ENCODE data around the gene MRPL48. TPM values are rescaled to one million over a fixed set of nuclear protein-coding genes. Genes with fewer than 3 reads are reported as not detected.

The MRPL48 gene
- total and polyA plus RNA-seq, 10 of the 15 experiments (the other 5 are each of a cell fraction or from before 2014, with no cell fraction given), result 46.7 to 159 (median 83.4) TPM

Other genes starting within 250 kb of the MRPL48 start
Only the 7 nearest of the 8 such genes appear.
- gene FAM168A, start 189.8 kb upstream of the MRPL48 start, total RNA-seq (2014; rRNA removed), result 9.3 and 10.8 TPM in 2 replicates
- 8.9 and 9.1 TPM in 2 replicates for gene FAM168A, start 189.8 kb upstream of the MRPL48 start, total RNA-seq (2014; rRNA removed; fragmentation: Illumina TruSeq; extraction: Trizol)
- gene FAM168A, start 189.8 kb upstream of the MRPL48 start, total RNA-seq (2021), result 17.9 and 18.1 TPM in 2 replicates
- 10.5 and 20.0 TPM in 2 replicates for gene FAM168A, start 189.8 kb upstream of the MRPL48 start, polyA plus RNA-seq (2011; rRNA removed)
- 14.1 and 14.4 TPM in 2 replicates for gene FAM168A, start 189.8 kb upstream of the MRPL48 start, polyA plus RNA-seq (2014; fragmentation: Illumina TruSeq; extraction: Trizol)
- gene FAM168A, start 189.8 kb upstream of the MRPL48 start, polyA plus RNA-seq (2014; fragmentation: Nextera tagmentation; extraction: Ambion mirVana), result 1 to 10 TPM; 1.7 to 1.8 TPM
- 11.7 and 11.9 TPM in 2 replicates for gene FAM168A, start 189.8 kb upstream of the MRPL48 start, polyA plus RNA-seq (2014; rRNA removed)
- 1 to 10 TPM; 2.7 to 3.0 TPM for gene FAM168A, start 189.8 kb upstream of the MRPL48 start, polyA plus RNA-seq (2016; fragmentation: Nextera tagmentation; extraction: Ambion mirVana)
- 0.98 and 2.0 TPM in 2 replicates for gene PLEKHB1, start 141.3 kb upstream of the MRPL48 start, total RNA-seq (2014; rRNA removed)
- gene PLEKHB1, start 141.3 kb upstream of the MRPL48 start, total RNA-seq (2014; rRNA removed; fragmentation: Illumina TruSeq; extraction: Trizol), result 0.58 and 0.97 TPM in 2 replicates
- 1.0 and 2.6 TPM in 2 replicates for gene PLEKHB1, start 141.3 kb upstream of the MRPL48 start, total RNA-seq (2021)
- gene PLEKHB1, start 141.3 kb upstream of the MRPL48 start, polyA plus RNA-seq (2011; rRNA removed), result 1.9 and 2.3 TPM in 2 replicates
- 0.82 and 0.88 TPM in 2 replicates for gene PLEKHB1, start 141.3 kb upstream of the MRPL48 start, polyA plus RNA-seq (2014; fragmentation: Illumina TruSeq; extraction: Trizol)
- gene PLEKHB1, start 141.3 kb upstream of the MRPL48 start, polyA plus RNA-seq (2014; fragmentation: Nextera tagmentation; extraction: Ambion mirVana), result 1 to 10 TPM in 1 of 2 experiments, under 1 TPM in 1; 0.79 to 1.1 TPM
- gene PLEKHB1, start 141.3 kb upstream of the MRPL48 start, polyA plus RNA-seq (2014; rRNA removed), result 1.6 and 3.1 TPM in 2 replicates
- 1 to 10 TPM in 1 of 2 experiments, not detected in 1; 1.5 TPM for gene PLEKHB1, start 141.3 kb upstream of the MRPL48 start, polyA plus RNA-seq (2016; fragmentation: Nextera tagmentation; extraction: Ambion mirVana)
- gene RAB6A, start 26.8 kb upstream of the MRPL48 start, total RNA-seq (2014; rRNA removed), result 23.9 and 27.7 TPM in 2 replicates
- 27.7 and 27.9 TPM in 2 replicates for gene RAB6A, start 26.8 kb upstream of the MRPL48 start, total RNA-seq (2014; rRNA removed; fragmentation: Illumina TruSeq; extraction: Trizol)
- gene RAB6A, start 26.8 kb upstream of the MRPL48 start, total RNA-seq (2021), result 41.7 and 47.4 TPM in 2 replicates
- gene RAB6A, start 26.8 kb upstream of the MRPL48 start, polyA plus RNA-seq (2011; rRNA removed), result 107 and 148 TPM in 2 replicates
- gene RAB6A, start 26.8 kb upstream of the MRPL48 start, polyA plus RNA-seq (2014; fragmentation: Illumina TruSeq; extraction: Trizol), result 40.3 and 53.0 TPM in 2 replicates
- gene RAB6A, start 26.8 kb upstream of the MRPL48 start, polyA plus RNA-seq (2014; fragmentation: Nextera tagmentation; extraction: Ambion mirVana), result 10 to 100 TPM in 1 of 2 experiments, 1 to 10 TPM in 1; 9.8 to 10.9 TPM
- gene RAB6A, start 26.8 kb upstream of the MRPL48 start, polyA plus RNA-seq (2014; rRNA removed), result 25.9 and 29.8 TPM in 2 replicates
- 10 to 100 TPM; 48.4 to 50.0 TPM for gene RAB6A, start 26.8 kb upstream of the MRPL48 start, polyA plus RNA-seq (2016; fragmentation: Nextera tagmentation; extraction: Ambion mirVana)
- 132 and 146 TPM in 2 replicates for gene COA4, start 89.0 kb downstream of the MRPL48 start, total RNA-seq (2014; rRNA removed)
- gene COA4, start 89.0 kb downstream of the MRPL48 start, total RNA-seq (2014; rRNA removed; fragmentation: Illumina TruSeq; extraction: Trizol), result 107 and 112 TPM in 2 replicates
- 94.9 and 97.2 TPM in 2 replicates for gene COA4, start 89.0 kb downstream of the MRPL48 start, total RNA-seq (2021)
- 85.2 and 95.5 TPM in 2 replicates for gene COA4, start 89.0 kb downstream of the MRPL48 start, polyA plus RNA-seq (2011; rRNA removed)
- gene COA4, start 89.0 kb downstream of the MRPL48 start, polyA plus RNA-seq (2014; fragmentation: Illumina TruSeq; extraction: Trizol), result 60.1 and 96.4 TPM in 2 replicates
- gene COA4, start 89.0 kb downstream of the MRPL48 start, polyA plus RNA-seq (2014; fragmentation: Nextera tagmentation; extraction: Ambion mirVana), result 10 to 100 TPM; 84.8 to 89.1 TPM
- 173 and 180 TPM in 2 replicates for gene COA4, start 89.0 kb downstream of the MRPL48 start, polyA plus RNA-seq (2014; rRNA removed)
- gene COA4, start 89.0 kb downstream of the MRPL48 start, polyA plus RNA-seq (2016; fragmentation: Nextera tagmentation; extraction: Ambion mirVana), result 100 to 1,000 TPM; 150 to 157 TPM
- gene PAAF1, start 89.1 kb downstream of the MRPL48 start, total RNA-seq (2014; rRNA removed), result 13.7 and 15.5 TPM in 2 replicates
- 15.2 and 16.2 TPM in 2 replicates for gene PAAF1, start 89.1 kb downstream of the MRPL48 start, total RNA-seq (2014; rRNA removed; fragmentation: Illumina TruSeq; extraction: Trizol)
- 25.1 and 25.7 TPM in 2 replicates for gene PAAF1, start 89.1 kb downstream of the MRPL48 start, total RNA-seq (2021)
- 26.2 and 26.7 TPM in 2 replicates for gene PAAF1, start 89.1 kb downstream of the MRPL48 start, polyA plus RNA-seq (2011; rRNA removed)
- 32.1 and 46.4 TPM in 2 replicates for gene PAAF1, start 89.1 kb downstream of the MRPL48 start, polyA plus RNA-seq (2014; fragmentation: Illumina TruSeq; extraction: Trizol)
- 10 to 100 TPM; 51.8 to 55.9 TPM for gene PAAF1, start 89.1 kb downstream of the MRPL48 start, polyA plus RNA-seq (2014; fragmentation: Nextera tagmentation; extraction: Ambion mirVana)
- 17.7 and 19.4 TPM in 2 replicates for gene PAAF1, start 89.1 kb downstream of the MRPL48 start, polyA plus RNA-seq (2014; rRNA removed)
- gene PAAF1, start 89.1 kb downstream of the MRPL48 start, polyA plus RNA-seq (2016; fragmentation: Nextera tagmentation; extraction: Ambion mirVana), result 10 to 100 TPM; 60.2 to 70.6 TPM
- not detected in 2 replicates for gene DNAJB13, start 163.2 kb downstream of the MRPL48 start, total RNA-seq (2014; rRNA removed)
- gene DNAJB13, start 163.2 kb downstream of the MRPL48 start, total RNA-seq (2014; rRNA removed; fragmentation: Illumina TruSeq; extraction: Trizol), result not detected in 2 replicates
- not detected in 2 replicates for gene DNAJB13, start 163.2 kb downstream of the MRPL48 start, total RNA-seq (2021)
- 0.76 and 0.86 TPM in 2 replicates for gene DNAJB13, start 163.2 kb downstream of the MRPL48 start, polyA plus RNA-seq (2011; rRNA removed)
- gene DNAJB13, start 163.2 kb downstream of the MRPL48 start, polyA plus RNA-seq (2014; fragmentation: Illumina TruSeq; extraction: Trizol), result 0.07 TPM in 1 of 2 replicates, not detected in the other
- gene DNAJB13, start 163.2 kb downstream of the MRPL48 start, polyA plus RNA-seq (2014; fragmentation: Nextera tagmentation; extraction: Ambion mirVana), result not detected
- gene DNAJB13, start 163.2 kb downstream of the MRPL48 start, polyA plus RNA-seq (2014; rRNA removed), result 0.15 TPM in 1 of 2 replicates, not detected in the other
- not detected for gene DNAJB13, start 163.2 kb downstream of the MRPL48 start, polyA plus RNA-seq (2016; fragmentation: Nextera tagmentation; extraction: Ambion mirVana)
- 31.1 and 34.0 TPM in 2 replicates for gene UCP2, start 195.0 kb downstream of the MRPL48 start, total RNA-seq (2014; rRNA removed)
- 32.9 and 36.0 TPM in 2 replicates for gene UCP2, start 195.0 kb downstream of the MRPL48 start, total RNA-seq (2014; rRNA removed; fragmentation: Illumina TruSeq; extraction: Trizol)
- gene UCP2, start 195.0 kb downstream of the MRPL48 start, total RNA-seq (2021), result 224 and 237 TPM in 2 replicates
- gene UCP2, start 195.0 kb downstream of the MRPL48 start, polyA plus RNA-seq (2011; rRNA removed), result 27.6 and 52.2 TPM in 2 replicates
- gene UCP2, start 195.0 kb downstream of the MRPL48 start, polyA plus RNA-seq (2014; fragmentation: Illumina TruSeq; extraction: Trizol), result 122 and 187 TPM in 2 replicates
- gene UCP2, start 195.0 kb downstream of the MRPL48 start, polyA plus RNA-seq (2014; fragmentation: Nextera tagmentation; extraction: Ambion mirVana), result 100 to 1,000 TPM; 122 to 134 TPM
- gene UCP2, start 195.0 kb downstream of the MRPL48 start, polyA plus RNA-seq (2014; rRNA removed), result 158 and 175 TPM in 2 replicates
- gene UCP2, start 195.0 kb downstream of the MRPL48 start, polyA plus RNA-seq (2016; fragmentation: Nextera tagmentation; extraction: Ambion mirVana), result 100 to 1,000 TPM; 228 to 248 TPM